ENCODE results near the gene MACO1.

Gene MACO1

DNA sequence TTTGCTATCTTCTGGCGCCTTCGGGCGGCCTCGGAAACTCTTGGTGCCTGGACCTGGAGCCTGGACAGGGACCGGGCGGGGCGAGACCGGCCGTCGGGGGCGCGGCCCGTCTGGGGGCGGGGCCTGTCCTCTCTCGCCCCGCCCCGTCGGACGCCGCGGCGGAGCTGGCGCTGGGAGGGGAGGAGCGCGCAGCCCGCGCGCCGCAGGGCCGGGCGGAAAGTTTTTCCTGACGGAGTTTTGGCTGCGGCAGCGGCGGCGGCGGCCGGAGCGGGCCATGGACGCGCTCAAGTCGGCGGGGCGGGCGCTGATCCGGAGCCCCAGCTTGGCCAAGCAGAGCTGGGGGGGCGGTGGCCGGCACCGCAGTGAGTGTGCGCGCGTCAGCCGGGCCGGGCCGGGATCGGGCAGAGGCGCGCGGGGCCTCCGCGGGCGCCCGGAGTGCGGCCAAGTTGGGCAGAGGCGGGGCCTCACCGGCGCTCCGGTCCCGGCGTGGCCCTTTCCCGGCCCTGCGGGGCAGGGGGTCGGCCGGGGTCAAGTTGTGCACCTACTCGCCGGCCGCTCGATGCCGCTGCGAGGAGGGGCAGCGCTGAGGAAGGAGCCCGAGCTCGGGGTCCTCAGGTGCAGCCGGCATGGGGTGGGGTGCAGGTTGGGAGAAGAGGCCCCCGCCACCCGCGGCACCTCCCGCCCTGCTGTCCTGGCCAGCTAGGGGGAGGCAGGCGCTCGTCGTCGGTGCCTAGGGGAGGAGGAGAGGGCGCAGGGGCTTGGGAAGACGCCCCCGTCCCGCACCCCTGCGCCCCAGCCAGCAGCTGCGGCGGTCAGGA is 112.9 kb downstream of the MACO1 start, which contains the start of gene LDLRAP1:
Gene LDLRAP1 (plus strand): TSS at position 182 of the 818 bp plus-strand sequence. CDS start 93 bp downstream, at position 275.
- DNase-seq (ENCODE audit: low spot score), result peak; percentile 51

DNA sequence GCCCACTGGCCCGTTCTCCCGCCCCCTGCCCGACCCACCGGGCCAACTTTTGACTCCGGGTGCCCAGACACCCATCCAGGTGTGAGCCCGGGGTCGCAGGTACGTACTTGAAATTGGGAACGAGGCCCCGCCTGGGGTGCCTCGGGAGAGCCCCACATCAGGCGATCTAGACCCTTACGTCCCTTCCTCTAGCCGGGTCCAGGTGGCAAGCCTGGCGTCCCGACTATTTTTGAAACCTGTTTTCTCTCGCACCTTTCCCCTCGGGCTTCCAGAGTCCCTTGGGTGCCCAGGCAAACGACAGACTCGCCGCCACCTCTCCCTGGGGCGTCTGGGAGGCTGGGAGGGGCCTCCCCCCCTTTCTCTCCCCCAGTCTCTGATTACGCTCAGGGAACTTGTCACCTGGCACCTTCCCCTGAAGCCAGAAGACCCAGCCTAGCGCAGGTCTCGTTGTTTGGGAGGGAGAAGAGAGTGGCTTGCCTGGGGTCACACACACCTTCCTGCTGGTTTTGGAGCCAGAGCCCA is 113.6 kb downstream of the MACO1 start:
- no peak for DNase-seq (ENCODE audit: low spot score)

GRCh38 chr1:25544819-25545218 is 114.1 kb downstream of the MACO1 start:
- no peak for DNase-seq (ENCODE audit: low spot score)

GRCh38 chr1:25545767-25546166 is 115.1 kb downstream of the MACO1 start:
- no peak for DNase-seq (ENCODE audit: low spot score)

DNA sequence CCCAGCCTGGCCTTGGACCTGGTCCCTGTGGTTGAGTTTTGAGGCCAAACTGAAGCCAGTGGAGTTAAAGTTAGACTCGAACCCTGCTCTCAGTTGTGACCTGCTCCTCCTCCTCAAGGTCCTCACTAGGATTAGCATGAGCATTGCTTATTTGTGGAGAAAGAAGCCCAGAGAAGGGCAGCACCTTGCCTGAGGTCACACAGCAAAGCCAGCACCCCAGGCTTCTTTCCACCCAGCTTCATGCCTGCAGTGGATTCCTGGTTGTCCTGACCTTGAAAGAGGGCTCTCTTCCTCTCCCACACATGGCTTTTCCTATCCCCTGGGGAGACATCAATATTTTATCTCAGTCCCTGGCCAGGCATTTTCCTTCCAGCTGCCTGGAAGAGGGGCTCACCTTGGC is 115.5 kb downstream of the MACO1 start:
- DNase-seq (ENCODE audit: low spot score), result no peak

GRCh38 chr1:25548601-25549000 is 117.9 kb downstream of the MACO1 start:
- DNase-seq (ENCODE audit: low spot score), result no peak

- peak; percentile 78 for DNase-seq (ENCODE audit: low spot score)
These were observed 118.8 kb downstream of the MACO1 start for GRCh38 chr1:25549273-25550154.
